AG09309 (cell line): Measurements from ENCODE around the gene KBTBD4.

Experiments used
- DNase-seq: peaks from one replicate; pipeline ENCODE4 v3.0.0-alpha.2; 2010; ENCODE audit warnings: low read depth
- H3K4me3 ChIP-seq: 2 replicates; pipeline ENCODE4 v1.5.1; 2011; ENCODE audit warnings: mild to moderate bottlenecking, low read depth, low read length, moderate library complexity; ENCODE audit not compliant: control insufficient read depth
- TF ChIP-seq, protein P1 (sequence below): IDR thresholded peaks from 2 replicates; pipeline ENCODE4 v1.5.1; 2011; ENCODE audit warnings: mild to moderate bottlenecking, low read depth, low read length, inconsistent platforms; ENCODE audit not compliant: insufficient read depth, control insufficient read depth; ENCODE audit errors: missing control alignments

Gene KBTBD4

DNA sequence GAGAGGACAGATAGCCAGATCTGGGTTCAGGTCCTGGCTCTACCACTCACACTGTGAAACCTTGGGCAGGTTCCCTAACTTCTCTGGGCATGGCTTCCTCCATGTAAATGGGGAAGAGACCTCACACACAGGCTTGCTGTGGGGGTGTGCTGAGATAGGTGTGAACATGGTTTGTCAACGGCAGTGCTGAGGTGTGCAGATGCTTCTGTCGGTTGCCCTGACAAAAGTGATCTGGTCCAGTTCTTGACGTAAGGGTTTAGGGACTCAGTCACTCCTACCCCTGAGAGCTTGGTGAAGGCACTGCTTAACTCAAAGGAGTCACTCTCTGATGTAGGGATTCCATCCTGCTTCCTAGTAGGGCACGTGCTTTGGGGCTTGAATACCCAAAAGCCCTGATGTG is 13.5 kb upstream of the KBTBD4 start:
- TF ChIP-seq, protein P1, sequence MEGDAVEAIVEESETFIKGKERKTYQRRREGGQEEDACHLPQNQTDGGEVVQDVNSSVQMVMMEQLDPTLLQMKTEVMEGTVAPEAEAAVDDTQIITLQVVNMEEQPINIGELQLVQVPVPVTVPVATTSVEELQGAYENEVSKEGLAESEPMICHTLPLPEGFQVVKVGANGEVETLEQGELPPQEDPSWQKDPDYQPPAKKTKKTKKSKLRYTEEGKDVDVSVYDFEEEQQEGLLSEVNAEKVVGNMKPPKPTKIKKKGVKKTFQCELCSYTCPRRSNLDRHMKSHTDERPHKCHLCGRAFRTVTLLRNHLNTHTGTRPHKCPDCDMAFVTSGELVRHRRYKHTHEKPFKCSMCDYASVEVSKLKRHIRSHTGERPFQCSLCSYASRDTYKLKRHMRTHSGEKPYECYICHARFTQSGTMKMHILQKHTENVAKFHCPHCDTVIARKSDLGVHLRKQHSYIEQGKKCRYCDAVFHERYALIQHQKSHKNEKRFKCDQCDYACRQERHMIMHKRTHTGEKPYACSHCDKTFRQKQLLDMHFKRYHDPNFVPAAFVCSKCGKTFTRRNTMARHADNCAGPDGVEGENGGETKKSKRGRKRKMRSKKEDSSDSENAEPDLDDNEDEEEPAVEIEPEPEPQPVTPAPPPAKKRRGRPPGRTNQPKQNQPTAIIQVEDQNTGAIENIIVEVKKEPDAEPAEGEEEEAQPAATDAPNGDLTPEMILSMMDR = no peak
- DNase-seq = no peak
- H3K4me3 ChIP-seq = no peak overlapping the region

DNA sequence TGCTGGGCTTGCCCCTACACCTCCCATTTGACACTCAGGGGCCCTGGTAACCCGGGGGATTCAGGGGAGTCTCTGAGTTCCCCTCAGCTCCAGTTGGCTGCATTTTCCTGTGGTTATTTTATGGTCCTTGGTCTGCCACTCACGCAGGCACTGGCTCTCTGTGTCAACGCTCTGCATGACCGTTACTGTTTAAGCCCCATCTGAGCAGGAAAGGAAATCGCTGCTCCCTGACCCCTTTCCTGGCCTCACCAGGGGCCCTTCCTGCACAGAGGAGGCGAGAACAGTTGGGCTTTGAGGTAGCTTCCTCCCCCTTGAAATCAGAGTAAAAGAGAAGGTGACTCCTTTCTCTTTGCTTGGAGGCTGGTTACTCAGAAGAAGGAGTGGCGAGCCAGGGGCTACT is 13.0 kb upstream of the KBTBD4 start:
- no peak for DNase-seq
- TF ChIP-seq, protein P1 = no peak
- no peak overlapping the region for H3K4me3 ChIP-seq

DNA sequence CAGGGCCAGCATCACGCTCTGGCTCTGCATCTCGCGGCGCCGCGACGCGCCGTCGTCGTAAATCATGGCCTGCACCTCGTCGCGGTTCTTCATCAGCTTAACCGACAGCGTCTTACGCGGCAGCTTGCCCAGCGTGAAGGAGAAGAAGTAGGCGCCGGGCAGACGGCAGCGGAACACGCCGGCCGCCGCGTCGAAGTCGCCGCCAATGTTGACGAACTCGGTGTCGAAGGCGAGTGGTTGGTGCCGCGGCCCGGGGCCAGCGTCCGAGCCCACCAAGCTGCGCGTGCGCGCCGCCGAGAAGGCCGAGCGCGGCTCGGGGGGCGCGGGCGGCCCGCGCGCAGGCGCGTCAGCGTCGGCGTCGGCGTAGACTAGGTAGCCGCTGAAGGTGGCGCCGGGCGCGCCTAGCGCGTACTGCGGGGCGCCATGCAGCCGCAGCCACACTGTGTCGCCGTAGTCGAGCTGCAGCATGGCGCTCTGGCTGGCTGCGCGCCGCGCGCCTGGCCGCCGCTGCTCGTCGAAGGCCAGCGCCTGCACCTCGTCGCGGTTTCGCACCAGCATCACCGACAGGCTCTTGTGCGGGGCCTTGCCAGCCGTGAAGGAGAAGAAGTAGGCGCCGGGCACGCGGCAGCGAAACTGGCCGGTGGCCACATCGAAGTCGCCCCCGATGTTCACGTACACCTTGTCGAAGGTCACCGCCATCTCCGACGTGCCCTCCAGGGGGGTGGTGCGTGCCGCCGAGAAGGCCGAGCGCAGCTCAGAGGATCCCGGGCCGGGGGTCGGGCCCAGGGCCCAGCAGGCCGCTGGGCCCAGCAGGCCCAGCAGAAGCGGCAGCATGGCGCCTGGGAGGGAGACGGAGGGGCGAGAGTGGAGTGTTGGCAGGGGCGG is 11.4 kb upstream of the KBTBD4 start:
- TF ChIP-seq, protein P1 = no peak
- DNase-seq = no peak
- H3K4me3 ChIP-seq = no peak overlapping the region

DNA sequence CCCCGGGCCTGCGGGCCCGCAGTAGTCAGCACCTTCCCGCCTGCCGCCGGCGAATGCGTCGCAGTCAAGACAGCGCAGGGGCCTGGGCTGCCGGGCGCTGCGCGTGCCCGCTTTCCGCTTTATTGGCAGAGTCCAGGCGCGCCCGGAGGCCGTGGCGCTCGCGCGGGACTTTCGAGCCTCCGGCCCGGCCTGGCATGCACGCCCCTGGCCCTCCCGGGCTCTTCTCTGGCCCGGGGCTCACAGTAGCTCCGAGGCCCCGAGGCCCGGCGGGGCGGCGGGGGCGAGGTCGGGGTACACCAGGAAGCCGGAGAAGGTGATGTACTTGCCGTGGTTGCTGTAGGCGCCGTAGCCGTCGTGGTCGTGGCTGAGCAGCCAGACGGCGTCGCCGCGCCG is 10.8 kb upstream of the KBTBD4 start:
- no peak for DNase-seq
- H3K4me3 ChIP-seq = no peak overlapping the region
- TF ChIP-seq, protein P1 = no peak

DNA sequence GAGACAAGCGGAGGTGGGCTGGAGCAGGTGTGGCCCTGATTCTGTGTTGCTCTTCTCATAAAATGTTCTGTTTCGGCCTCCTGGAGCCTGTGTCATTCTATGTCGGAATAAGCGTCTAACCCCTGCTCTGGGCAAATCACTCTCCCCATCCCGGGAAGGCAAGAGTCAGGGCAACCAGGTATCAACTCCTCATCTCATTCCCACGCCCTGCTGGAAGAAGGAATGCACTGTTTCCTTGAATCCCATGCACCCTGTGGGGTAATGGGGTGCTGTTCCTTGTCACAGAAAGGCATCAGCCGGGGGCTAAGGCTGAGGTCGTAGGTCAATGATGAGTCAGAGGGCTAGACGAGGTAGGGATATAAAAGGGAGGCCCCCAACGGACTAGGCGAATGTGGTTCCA is 10.3 kb upstream of the KBTBD4 start:
- no peak overlapping the region for H3K4me3 ChIP-seq
- TF ChIP-seq, protein P1 = no peak
- no peak for DNase-seq

DNA sequence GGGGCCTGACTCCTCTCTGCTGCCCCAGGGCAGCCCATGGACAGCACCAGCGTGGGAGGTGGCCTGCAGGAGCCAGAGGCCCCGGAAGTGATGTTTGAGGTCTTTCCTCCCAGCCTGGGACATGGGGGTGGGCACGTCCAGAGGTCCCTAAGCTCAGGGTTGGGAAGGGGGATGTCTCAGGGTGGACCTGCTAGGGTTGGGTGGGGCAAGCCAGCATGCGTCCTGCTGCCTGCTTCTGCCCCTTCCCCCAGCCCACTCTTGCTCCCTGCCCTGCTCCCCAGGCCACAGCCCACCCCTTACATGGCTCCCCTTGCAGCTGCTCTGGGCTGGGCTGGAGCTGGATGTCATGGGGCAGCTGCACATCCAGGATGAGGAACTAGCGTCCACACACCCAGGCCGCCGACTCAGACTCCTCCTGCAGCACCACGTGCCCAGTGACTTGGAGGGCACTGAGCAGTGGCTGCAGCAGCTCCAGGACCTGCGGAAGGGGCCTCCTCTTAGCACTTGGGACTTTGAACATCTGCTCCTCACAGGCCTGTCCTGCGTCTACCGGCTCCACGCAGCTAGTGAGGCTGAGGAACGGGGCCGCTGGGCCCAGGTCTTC is 9.1 kb upstream of the KBTBD4 start:
- H3K4me3 ChIP-seq = no peak overlapping the region
- TF ChIP-seq, protein P1 = no peak
- DNase-seq = no peak
